Type B pancreatic cell (in vitro differentiated cells): ENCODE data around the gene DHRS2. TPM values are rescaled to one million over a fixed set of nuclear protein-coding genes. Genes with fewer than 3 reads are reported as not detected.
A peak's percentile ranks its signal among the peaks of the same experiment; 100 is the strongest.
"Not testable (repeated sequence)": the region's sequence is repeated elsewhere in the genome, so short reads cannot be mapped to it uniquely, and the experiment has no call there.

Experiments used
- DNase-seq: peaks from one replicate; pipeline ENCODE4 v3.0.0; 2021; ENCODE audit warnings: mixed read lengths; ENCODE audit not compliant: unreplicated experiment; ENCODE audit errors: extremely low spot score
- H3K27ac Mint-ChIP-seq: 2 replicates; pipeline ENCODE4 v1.8.0; 2021; ENCODE audit warnings: mild to moderate bottlenecking, mixed read lengths
- H3K27me3 Mint-ChIP-seq: 2 replicates; pipeline ENCODE4 v1.8.0; 2021; ENCODE audit warnings: mixed read lengths
- H3K36me3 Mint-ChIP-seq: 2 replicates; pipeline ENCODE4 v1.8.0; 2021; ENCODE audit warnings: mixed read lengths
- H3K4me1 Mint-ChIP-seq: one replicate; pipeline ENCODE4 v1.8.0; 2021; ENCODE audit warnings: mixed read lengths; ENCODE audit not compliant: unreplicated experiment
- H3K4me3 Mint-ChIP-seq: 2 replicates; pipeline ENCODE4 v1.8.0; 2021; ENCODE audit warnings: mild to moderate bottlenecking, mixed read lengths
- H3K9me3 Mint-ChIP-seq: 2 replicates; pipeline ENCODE4 v1.8.0; 2021; ENCODE audit warnings: mixed read lengths
- long read RNA-seq: library from polyadenylated mRNA; unstranded; transcript quantifications from one replicate; pipeline ENCODE4 v2.0.0, GENCODE V29; 2020
- total RNA-seq: library from RNA; stranded (reverse); gene quantifications from 2 replicates; pipeline ENCODE4 v1.2.1, GENCODE V29; 2021; ENCODE audit warnings: low replicate concordance
- TF ChIP-seq, protein P1 (sequence below): fragments of 200-600 bp; sonication (generic); conservative IDR thresholded peaks from 2 replicates; pipeline ENCODE4 v1.5.0; 2021; ENCODE audit warnings: antibody characterized with exemption, mild to moderate bottlenecking

The DHRS2 gene, protein sequence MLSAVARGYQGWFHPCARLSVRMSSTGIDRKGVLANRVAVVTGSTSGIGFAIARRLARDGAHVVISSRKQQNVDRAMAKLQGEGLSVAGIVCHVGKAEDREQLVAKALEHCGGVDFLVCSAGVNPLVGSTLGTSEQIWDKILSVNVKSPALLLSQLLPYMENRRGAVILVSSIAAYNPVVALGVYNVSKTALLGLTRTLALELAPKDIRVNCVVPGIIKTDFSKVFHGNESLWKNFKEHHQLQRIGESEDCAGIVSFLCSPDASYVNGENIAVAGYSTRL
- total RNA-seq: 1.4 and 3.3 TPM in 2 replicates
- long read RNA-seq, partial matches to known transcripts: 3 of 17 reads
- long read RNA-seq, other reads (novel, unspliced or antisense): 12 of 17 reads

DNA sequence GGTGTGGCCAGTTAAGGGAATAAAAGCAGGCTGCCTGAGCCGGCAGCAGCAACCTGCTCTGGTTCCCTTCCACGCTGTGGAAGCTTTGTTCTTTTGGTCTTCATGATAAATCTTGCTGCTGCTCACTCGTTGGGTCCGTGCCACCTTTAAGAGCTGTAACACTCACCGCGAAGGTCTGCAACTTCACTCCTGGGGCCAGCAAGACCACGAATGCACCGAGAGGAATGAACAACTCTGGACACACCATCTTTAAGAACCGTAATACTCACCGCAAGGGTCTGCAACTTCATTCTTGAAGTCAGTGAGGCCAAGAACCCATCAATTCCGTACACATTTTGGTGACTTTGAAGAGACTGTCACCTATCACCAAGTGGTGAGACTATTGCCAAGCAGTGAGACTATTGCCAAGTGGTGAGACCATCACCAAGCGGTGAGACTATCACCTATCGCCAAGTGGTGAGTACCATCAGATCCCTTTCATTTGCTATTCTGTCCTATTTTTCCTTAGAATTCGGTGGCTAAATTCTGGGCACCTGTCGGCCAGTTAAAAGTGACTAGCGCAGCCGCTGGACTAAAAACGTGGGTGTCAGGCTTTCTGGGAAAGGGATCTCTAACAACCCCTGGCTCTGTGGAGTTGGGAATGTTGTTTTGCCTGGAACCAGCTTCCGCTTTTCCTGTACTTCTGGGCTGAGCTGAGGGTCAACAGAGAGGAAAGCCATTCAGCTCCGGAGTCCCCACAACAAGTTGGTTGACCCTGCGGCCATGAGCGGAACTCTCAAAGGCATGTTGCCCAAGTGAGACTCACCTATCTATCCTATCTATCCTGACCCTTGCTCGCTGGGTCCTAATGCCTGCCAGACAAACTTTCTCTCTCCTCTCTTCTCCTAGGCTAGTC, at the start of gene DHRS2:
Gene DHRS2 (plus strand): TSS at position 48 of the 895 bp plus-strand sequence. CDS start 2,501 bp downstream, outside the sequence.
- DNase-seq: no peak
- no peaks in the 10 kb centered on the region for H3K36me3 Mint-ChIP-seq
- TF ChIP-seq, protein P1, sequence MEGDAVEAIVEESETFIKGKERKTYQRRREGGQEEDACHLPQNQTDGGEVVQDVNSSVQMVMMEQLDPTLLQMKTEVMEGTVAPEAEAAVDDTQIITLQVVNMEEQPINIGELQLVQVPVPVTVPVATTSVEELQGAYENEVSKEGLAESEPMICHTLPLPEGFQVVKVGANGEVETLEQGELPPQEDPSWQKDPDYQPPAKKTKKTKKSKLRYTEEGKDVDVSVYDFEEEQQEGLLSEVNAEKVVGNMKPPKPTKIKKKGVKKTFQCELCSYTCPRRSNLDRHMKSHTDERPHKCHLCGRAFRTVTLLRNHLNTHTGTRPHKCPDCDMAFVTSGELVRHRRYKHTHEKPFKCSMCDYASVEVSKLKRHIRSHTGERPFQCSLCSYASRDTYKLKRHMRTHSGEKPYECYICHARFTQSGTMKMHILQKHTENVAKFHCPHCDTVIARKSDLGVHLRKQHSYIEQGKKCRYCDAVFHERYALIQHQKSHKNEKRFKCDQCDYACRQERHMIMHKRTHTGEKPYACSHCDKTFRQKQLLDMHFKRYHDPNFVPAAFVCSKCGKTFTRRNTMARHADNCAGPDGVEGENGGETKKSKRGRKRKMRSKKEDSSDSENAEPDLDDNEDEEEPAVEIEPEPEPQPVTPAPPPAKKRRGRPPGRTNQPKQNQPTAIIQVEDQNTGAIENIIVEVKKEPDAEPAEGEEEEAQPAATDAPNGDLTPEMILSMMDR: no peak
- H3K27ac Mint-ChIP-seq: no peak within 1 kb of the TSS
- H3K9me3 Mint-ChIP-seq: peaks cover 6% of the 10 kb centered on the region
- no peaks in the 10 kb centered on the region for H3K27me3 Mint-ChIP-seq
- no peak within 1 kb of the TSS for H3K4me3 Mint-ChIP-seq
- H3K4me1 Mint-ChIP-seq: peaks cover 15% of the 10 kb centered on the region

DNA sequence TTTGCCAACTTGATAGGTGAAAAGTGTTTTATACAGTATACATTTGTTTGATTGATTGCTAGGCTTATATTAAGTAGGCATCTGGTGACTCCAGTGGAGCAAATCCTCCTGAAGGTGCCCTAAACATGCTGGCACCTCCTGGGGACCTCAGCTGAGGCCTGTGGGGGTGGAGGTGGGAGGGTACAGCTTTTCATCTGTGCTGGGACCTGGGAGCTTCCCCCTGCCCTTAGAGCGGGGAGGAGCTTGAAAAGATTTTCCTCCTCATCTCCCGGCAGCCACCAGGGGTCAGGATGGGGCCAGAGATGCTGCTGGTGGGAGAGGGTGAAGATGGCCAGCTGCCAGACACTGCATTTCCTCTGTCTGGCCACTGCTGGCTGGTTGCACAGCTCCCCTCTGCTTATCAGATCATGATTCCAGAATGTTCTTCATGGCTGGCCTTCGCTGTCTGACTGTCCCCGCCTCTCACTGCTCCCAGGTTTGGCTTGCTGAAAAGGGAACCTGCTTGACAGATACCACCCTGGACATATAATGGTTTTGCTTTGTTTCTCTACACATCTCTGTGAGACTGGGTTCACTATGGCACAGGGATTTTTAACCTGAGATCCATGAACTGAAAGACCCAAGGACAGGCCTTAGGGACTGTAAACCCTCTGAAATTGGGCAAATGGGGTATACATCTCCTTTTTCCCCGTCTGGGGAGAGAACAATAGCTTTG, 47.1 kb upstream of the DHRS2 start:
- Mint-ChIP-seq H3K27ac (no peak overlapping the region), H3K36me3 (peaks cover 3% of the 10 kb centered on the region), H3K4me1 (peaks cover 6% of the 10 kb centered on the region), H3K4me3 (no peak overlapping the region), H3K9me3 (no peaks in the 10 kb centered on the region), H3K27me3 (peaks cover 27% of the 10 kb centered on the region)
- peak; percentile 90 for DNase-seq
- TF ChIP-seq, protein P1: peak; percentile 89

DNA sequence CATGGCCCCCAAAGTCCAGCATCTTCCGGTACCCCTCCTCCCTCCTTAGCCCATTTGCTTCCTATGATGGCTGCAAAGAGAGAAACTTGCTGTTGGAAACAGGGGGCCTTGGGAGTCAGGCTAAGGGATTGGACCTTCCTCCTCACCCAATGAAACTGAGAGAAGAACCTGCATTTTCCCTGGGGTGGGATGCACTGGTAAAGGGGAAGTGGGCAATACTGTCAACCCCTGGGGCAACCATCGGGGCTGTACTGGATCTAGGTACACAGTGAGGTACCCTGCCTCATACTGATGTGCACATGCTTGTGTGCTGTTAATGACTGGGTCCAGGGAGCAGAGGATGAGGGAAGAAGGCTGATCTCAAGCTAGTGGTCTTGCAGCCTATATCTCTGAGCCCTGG, 46.6 kb upstream of the DHRS2 start:
- Mint-ChIP-seq H3K27me3 (peaks cover 26% of the 10 kb centered on the region), H3K27ac (no peak overlapping the region), H3K36me3 (peaks cover 3% of the 10 kb centered on the region), H3K4me1 (peaks cover 6% of the 10 kb centered on the region), H3K4me3 (no peak overlapping the region), H3K9me3 (no peaks in the 10 kb centered on the region)
- no peak for DNase-seq
- TF ChIP-seq, protein P1: no peak

DNA sequence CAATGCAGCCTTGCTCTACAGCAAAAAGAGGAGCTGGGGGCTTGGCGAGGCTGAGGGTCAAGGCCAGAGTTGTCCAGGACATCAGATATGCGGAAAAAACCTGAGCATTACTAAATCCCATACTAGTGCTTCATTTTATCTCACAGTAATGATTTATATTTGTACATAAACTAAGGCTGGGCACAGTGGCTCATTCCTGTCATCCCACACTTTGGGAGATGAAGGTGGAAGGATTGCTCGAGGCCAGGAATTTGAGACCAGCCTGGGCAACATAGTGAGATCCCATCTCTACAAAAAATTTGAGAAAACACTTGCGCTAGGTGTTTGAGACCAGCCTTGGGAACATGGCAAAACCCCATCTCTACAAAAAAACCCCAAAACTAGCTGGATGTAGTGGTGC, 46.0 kb upstream of the DHRS2 start:
- peaks cover 6% of the 10 kb centered on the region for H3K4me1 Mint-ChIP-seq
- TF ChIP-seq, protein P1: no peak

DNA sequence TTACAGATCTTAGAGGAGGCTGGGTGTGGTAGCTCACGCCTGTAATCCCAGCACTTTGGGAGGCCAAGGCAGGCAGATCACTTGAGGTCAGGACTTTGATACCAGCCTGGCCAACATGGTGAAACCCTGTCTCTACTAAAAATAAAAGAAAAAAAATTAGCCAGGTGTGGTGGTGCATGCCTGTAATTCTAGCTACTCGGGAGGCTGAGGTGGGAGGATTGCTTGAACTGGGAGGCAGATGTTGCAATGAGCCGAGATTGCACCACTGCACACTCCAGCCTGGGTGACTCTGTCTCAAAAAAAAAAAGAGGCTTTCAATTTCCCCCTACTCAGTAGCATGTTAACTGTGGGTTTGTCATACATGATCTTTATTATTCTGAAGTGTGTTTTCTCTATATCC, 42.0 kb upstream of the DHRS2 start:
- DNase-seq, H3K9me3 Mint-ChIP-seq, H3K36me3 Mint-ChIP-seq, H3K27ac Mint-ChIP-seq, H3K4me3 Mint-ChIP-seq, H3K4me1 Mint-ChIP-seq: not testable (repeated sequence)
- H3K27me3 Mint-ChIP-seq: peaks cover 14% of the 10 kb centered on the region

More for the DNA sequence above, 46.0 kb upstream of the DHRS2 start:
- H3K27ac Mint-ChIP-seq: no peak overlapping the region
- H3K4me3 Mint-ChIP-seq: no peak overlapping the region
- peaks cover 31% of the 10 kb centered on the region for H3K27me3 Mint-ChIP-seq
- peaks cover 3% of the 10 kb centered on the region for H3K36me3 Mint-ChIP-seq
- DNase-seq: no peak
- no peaks in the 10 kb centered on the region for H3K9me3 Mint-ChIP-seq
